Anterior cingulate cortex (tissue), 58 donors: ENCODE measurements around the gene TELO2.

Experiments
- DNase-seq, 58 donors: peaks; one replicate each; lab custom pipeline; 2025; lab: John Stamatoyannopoulos, UW

TELO2 gene

DNA sequence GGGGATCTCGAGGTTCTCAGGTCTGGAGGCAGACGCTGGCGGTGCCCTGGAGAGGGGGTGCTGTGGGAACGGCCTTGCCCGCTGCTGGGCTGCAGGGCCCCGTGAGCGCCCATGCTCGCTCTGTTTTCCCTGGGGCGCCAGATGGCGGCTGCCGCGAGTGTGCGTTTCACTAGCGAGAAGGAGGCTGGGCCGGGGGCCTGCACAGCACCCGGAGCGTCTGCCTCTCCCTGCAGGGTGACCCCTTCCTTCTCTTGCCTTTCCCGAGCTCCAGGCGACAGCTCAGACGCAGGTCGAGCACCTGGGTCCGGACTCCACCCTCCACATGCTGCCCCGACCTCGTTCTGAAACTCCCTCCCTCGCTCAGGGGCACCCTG, 2.7 kb downstream of the TELO2 start:
- no peak for DNase-seq

DNA sequence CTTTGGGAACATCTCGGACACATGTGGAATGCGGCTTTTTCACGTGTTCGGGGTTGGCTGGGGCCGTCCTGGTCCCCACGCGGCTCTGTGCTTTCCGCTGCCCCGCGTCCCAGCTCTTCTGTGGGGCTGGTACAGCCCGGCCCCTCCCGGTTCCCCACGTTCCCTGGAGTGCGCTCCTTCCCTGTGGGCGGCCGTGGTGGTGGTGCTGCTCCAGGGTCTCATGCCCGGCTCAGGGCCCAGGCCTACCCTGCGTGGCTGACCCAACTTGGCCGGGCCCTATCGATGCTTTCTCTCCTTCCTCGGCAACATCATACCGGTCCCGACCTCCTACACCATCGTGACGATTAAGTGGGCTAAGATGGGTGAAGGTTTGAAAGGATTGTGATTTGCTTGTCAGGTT, 3.3 kb downstream of the TELO2 start:
- DNase-seq, result no peak

DNA sequence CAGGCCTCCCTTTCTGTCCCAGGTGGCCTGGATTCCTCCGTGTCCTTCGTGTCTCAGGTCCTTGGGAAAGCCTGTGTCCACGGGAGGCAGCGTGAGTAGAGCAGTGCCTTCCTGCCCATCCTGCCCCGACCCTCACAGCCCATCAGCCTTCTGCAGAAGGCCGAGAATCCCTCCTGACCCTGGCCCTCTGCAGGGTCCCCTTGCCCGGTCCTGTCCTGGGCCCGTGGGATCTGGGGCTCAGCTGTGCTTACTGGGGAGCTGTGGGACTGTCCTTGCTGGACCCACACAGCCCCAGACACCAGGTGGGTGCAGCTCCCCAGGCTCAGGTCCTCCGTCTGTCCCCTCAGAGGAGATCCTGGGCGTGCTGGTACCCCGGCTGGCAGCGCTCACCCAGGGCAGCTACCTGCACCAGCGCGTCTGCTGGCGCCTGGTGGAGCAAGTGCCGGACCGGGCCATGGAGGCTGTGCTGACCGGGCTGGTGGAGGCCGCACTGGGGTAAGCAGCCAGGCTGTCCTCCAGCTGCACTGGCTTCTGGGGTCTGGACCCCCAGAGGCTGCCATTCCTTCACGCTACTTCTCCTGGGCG, 3.9 kb downstream of the TELO2 start:
- DNase-seq, result no peak

DNA sequence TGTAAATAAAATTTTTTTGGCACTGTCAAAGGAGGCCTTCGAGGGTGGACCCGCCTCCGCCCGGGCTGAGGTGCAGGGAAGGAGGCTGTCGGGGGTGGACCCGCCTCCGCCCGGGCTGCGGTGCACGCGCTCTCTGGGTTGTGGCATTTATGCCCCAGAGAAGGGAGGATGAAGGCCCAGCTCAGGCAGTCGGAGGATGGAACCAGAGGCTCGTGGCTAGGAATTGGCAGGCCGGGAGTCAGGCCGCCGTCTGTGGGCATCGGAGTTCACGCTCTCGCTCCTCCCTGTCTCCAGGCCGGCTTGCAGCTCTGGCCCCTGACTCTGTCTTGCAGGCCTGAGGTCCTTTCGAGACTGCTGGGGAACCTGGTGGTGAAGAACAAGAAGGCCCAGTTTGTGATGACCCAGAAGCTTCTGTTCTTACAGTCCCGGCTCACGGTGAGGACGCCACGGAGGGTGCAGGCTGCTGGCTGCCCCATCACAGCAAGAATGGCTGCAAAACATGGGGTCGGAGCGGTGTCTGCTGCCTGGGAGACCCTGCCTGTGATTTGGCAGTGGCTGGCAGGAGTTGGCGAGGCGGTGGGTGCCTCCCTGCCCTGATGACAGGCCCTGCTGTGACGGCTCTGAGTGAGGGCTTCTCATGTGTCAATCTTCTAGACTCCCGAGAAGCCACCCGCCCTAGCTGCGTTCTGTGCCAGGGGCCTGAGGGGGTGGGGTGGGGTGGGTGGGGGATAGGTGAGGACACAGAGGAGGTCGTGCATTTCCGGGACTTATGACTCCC, 5.9 kb downstream of the TELO2 start:
- no peak for DNase-seq

DNA sequence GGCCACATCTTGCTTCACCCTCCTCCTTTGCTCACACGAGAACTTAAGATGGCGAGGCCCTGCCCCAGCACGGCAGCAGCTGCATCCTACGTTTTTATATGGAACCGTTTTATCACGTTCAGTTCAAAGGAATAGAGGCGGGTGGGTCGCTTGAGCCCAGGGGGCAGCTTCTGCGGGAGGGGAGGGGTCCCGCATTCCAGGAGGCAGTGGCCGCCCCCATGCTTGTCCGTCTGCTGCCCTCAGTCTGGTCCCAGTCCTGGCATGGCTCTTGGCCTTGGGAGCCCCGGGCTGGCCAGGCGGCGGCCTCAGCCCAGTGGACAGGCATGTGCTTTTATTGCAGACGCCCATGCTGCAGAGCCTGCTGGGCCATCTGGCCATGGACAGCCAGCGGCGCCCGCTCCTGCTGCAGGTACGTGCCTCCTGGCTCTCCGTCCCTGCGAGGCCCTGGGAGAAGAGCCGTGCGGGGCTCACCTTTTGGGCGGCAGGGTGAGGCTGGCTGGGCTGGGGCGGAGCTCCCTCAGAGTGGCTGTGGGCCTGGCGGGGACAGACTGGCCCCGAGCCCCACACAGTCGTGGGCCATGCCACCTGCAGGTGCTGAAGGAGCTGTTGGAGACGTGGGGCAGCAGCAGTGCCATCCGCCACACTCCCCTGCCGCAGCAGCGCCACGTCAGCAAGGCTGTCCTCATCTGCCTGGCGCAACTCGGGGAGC, 6.8 kb downstream of the TELO2 start:
- no peak for DNase-seq

DNA sequence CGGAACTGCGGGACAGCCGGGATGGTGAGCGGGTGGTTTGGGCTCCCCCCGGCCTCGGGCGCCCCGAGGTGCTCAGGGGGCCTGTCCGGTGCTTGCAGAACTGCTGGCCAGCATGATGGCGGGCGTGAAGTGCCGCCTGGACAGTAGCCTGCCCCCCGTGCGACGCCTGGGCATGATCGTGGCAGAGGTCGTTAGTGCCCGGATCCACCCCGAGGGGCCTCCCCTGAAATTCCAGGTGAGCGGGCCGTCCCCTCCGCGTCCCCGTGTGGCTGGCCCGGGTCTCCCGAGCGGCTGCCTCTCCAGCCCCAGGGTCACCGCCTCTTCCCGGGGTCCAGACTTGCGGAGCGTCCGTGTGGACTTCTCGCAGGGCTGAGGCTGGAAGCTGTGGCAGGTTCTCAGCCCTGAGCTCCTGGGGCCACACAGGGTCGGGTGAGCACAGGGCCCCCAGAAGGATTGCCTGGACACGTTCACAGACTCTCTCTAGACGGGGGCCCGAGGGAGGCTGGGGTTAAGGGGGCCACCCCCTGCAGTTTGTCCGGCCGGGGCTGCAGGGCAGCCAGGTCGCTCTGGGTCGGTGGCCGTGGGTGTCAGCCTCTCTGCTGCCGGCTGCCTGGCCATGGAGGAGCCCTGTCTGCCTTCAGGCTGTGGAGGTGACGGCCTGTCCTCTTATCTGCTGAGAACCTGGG, 7.4 kb downstream of the TELO2 start:
- no peak for DNase-seq

DNA sequence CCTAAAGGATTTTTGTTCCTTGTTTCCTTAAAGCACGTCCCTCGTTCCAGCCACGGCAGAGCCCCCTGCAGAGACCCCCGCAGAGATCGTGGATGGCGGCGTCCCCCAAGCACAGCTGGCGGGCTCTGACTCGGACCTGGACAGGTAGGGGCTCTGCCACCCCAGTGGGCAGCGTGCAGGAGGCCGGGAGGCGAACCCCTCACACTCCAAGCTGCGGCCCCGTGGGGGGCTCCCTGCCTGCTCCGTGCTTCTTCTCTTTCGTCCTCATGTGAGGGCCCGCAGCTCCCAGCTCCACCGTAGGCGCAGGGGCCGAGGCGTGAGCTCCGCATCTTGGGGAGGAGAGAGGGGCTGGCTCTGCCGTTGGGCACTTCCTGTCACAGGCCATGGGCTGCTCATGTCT, 8.5 kb downstream of the TELO2 start:
- no peak for DNase-seq

DNA sequence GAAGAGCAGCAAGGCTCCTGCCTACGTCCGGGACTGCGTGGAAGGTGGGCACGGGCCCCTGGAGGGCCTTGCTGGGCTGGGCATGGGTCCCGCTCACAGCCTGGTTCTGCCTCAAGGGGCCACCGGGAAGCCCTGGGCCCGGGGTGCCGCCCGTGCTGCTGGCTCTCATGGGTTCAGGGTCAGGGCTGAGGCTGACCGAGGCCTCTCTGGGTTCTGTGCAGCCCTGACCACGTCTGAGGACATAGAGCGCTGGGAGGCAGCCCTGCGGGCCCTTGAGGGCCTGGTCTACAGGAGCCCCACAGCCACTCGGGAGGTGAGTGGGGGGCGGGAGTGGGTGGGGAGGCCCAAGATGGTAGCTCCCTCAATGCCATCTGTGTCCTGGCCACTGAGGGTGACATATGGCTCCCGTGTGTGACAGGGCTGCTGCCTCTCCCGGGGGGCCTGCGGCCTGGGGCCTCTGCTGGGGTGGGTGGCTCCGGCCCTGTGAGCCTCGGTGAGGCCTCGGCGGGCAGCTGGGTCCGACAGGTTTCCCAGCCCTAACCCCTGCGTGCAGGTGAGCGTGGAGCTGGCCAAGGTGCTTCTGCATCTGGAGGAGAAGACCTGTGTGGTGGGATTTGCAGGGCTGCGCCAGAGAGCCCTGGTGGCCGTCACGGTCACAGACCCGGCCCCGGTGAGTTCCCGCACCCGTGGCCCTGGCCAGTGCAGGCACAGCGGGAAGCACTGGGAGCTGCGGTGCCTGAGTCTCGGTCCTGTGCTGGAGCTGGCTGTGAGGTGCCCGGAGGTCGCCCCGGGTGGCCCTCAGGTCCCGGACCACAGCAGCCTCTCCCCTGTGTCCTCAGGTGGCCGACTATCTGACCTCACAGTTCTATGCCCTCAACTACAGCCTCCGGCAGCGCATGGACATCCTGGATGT, 9.2 kb downstream of the TELO2 start:
- no peak for DNase-seq

DNA sequence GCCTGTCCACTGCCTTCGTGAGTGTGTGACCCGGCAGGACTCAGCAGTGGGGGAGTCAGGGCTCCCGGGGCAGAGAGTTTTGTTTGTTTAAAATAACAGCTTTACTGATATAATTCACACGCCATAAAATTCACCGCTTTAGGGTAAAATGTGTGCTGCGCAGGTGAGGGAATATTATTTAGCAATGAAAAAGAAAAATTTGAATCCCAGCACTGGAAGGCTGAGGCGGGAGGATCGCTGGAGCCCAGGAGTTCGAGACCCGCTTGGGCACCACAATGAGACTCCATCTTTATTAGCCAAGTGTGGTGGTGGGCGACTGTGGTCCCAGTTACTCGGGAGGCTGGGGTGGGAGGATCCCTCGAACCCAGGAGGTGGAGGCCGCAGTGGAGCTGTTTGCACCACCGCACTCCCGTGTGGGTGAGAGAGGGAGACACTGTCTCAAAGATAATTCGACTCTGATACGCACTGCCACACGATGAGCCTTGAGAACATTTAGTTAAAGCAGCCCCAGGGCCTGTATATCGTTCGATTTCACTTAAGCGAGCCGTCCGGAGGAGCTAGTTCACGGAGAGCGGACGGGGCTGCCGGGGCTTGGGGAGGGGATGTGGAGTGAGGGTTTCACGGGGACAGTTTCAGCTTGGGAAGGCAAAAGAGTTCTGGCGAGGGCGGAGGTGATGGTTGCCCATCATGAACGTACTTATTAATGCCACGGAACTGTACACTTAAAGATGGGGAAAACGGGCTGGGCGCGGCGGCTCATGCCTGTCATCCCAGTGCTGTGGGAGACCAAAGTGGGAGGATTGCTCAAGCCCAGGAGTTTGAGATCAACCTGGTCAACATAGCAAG, 10.2 kb downstream of the TELO2 start:
- no peak for DNase-seq

DNA sequence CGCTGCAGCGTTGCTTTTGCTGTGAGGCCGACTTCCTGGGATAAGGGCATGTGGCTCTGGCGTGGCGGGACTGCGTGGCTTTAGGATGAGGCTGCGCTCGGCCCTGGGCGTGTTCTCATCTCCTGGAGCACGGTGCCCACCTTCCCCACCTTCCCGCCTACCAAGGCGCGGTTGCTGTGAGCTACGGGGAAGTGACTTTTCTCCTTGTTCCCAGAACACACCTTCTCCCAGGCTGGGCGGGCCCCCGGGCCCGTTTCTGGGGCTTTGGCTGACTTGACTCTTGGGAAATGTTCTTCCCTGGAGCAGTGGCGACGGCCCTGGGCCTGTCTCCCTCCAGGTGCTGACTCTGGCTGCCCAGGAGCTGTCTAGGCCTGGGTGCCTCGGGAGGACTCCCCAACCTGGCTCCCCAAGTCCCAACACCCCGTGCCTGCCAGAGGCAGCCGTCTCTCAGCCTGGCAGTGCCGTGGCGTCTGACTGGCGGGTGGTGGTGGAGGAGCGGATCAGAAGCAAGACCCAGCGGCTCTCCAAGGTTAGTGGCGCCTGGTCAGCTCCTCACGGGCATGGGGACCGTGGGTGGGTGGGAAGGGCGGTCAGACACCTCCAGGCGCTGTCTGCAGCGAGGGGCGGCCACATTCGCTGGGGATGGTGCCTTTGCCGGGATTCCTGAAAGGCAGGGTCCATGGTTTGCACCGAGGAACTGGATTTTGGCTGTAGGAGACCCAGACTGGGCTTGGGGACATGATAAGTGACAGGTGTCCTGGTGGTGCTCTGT, 12.1 kb downstream of the TELO2 start:
- DNase-seq, result no peak

DNA sequence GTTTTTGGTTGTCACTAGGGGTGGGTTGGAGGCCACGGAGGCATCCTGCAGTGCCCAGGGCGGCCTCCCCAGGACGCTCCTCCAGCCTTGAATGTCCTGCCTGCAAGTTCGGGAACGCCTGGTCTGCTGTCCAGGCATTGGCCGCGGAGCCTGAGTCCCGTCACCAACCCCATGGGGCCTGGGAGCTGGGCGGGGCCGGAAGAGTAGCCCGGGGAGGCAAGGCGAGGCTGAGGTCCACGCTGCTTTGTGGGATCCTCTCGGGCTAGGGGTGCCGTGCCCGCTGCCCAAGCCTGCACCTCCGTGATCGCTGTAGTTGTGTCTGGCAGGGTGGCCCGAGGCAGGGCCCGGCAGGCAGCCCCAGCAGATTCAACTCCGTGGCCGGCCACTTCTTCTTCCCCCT, 12.8 kb downstream of the TELO2 start:
- no peak for DNase-seq

DNA sequence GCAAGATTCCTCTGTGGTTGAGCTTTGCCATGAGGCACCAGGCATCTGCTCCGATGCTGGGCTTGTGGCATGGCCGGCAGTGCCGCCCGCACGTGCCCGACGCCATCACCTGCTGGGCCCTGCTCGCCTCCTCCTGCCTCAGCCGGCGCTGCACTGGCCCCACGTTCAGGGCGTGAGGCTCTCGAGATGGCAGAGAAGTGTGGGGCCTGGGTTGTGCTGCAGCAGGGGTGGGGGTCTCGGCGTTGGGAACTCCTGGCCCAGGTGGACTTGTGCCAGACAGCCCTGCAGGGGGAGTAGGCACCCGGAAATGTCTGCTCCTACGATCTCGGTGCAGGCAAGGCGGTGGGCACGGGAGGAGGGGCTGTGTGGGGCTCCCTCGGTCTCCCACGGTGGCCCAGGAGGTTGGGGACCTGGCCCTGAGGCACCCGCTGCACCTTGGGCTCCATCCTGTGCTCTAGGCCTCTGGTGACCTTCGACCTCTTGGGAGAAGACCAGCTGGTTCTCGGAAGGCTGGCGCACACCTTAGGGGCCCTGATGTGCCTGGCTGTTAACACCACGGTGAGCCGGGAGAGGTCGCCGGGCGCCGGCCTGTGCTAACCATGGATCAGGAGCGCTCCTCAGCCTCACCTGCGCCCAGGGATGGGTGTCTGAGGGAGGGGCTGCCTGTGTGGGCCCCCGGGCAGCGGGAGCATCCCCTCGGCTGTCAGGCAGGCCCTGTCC, 13.5 kb downstream of the TELO2 start:
- no peak for DNase-seq

DNA sequence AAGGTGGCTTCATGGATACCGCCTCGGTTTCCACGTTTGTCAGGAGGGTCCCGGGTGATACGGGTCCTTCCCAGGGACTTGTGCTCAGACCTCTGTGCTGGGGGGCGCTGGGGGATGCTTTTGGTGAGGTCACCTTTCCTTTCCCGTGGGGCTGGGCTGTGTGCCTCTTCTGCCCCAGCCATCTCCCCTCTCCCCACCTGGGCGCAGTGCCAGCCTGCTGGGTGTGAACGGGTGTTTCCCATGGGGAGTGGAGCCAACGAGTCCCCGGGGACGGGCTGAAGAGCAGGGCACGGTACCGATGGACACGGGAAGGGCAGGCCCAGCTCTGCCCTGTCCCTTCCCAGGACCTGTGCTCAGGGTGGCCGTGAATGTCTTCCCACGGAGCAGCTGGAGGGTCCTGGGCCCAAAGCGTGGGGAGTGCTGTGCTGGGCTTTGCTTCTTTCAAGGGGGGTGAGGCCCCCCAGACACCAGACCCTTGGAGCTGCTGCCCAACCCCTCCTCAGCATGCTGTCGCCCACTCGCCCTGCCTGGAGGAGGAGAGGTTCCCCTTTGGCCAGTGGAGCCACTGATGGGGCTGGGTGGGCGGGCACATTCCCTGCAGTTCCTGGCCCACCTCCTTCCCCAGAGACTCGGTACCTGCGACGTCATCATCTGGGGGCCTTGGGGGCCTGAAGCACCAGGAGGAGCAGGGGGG, 15.5 kb downstream of the TELO2 start:
- DNase-seq, result no peak

DNA sequence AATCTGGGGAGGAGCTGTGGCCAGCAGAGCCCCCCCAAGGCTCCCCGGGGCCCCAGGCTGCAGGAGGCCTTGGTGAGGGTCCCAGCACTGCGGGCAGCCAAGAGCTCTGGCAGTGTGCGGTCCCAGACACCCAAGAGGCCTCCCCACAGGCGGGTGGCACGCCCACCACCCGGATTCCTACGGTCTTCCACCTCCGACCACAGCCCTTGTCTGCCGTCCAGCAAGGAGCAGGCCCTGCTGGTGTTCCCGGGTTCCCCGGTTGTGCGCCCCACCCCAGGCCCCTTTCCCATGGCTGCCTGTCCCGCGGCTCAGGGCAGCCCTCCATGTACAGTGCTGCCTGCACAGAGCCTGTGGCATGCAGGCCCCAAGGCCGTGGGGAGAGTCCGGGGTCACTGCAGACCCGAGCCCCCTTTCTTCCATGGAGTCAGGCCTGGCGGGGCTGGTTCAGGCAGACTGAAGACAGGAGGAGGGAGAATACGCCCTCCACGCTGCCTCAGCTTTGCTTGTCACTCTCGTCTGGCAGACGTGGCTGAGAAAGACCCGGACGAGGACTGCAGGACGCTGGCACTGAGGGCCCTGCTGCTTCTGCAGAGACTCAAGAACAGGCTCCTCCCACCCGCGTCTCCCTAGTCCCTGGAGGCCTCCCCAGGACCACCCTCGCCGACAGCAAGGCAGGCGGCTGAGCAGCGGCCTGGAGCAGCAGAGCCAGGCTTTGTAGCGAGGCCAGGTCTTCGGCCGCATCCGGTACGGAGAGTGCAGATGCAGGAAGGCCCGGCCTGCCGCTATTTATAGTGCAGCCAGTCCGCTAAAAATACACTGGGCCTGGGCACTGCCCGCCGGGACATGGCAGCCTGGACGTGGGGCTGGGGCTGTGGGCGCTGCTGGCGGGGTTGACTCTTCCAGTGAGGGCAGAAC, 16.4 kb downstream of the TELO2 start:
- peak in 7 of 58 donors; percentile 10 to 22 (median 13) for DNase-seq

DNA sequence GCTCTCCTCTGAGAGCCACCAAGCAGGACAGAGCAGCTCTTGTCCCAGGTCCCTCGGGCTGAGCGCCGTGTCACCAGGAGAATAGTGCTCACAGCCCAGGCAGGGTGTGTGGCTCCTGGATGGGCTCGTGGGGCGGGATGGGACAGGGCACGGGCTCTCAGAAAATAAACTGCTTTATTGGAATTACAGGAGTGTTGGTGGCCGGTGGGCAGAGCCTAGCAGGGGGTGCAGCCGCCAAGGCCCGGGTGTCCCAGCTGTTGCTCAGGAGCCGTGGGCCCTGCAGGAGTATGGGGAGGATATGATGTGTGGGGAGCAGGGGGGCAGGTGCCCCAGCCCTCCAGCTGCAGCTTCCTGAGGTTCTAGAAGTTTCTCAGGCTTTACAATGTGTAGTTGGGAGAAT, 17.1 kb downstream of the TELO2 start:
- no peak for DNase-seq

DNA sequence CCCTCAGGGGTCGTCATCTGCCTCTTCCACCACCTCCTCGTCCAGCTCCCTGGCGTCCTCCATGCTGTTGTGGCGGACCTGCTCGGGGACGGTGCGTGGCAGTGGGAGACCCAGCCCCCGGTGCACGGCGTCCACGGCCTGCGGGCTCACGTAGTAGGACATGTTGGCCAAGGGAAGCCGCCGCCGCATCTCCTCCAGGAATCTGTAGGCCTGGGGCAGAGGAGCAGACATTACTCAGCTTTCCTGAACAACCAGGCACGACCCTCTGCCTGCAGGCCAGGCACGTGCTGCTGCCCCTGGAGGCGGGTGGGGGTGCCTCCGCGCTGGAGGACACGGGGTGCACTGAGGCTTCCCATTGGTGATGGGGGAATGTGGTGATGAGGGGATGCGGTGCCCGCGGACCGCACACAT, 17.8 kb downstream of the TELO2 start:
- DNase-seq, result no peak
